Panc1 (cell line): ENCODE results near the gene DEXI. TPM values are rescaled to one million over a fixed set of nuclear protein-coding genes. Genes with fewer than 3 reads are reported as not detected.
"Not testable (repeated sequence)": the region's sequence is repeated elsewhere in the genome, so short reads cannot be mapped to it uniquely, and the experiment has no call there.

ENCODE experiments used
- ATAC-seq: fragments of 200-7000 bp; cut with Tn5 transposase; 2 replicates; pipeline ENCODE4 v1.9.1; 2020; ENCODE audit warnings: mild to moderate bottlenecking, moderate library complexity
- BruUV-seq: library from RNA; stranded (reverse); fragments of 400-500 nt; replicated peaks from 2 replicates; lab custom pipeline; 2021; lab: Mats Ljungman, UMichigan
- CTCF ChIA-PET: fragments of 300-600 bp; sonication (Branson Sonifier 250); formaldehyde crosslinking; loops from one replicate; lab custom pipeline; 2022; ENCODE audit warnings: antibody characterized with exemption; lab: Charles Lee
- POLR2A ChIA-PET: fragments of 300-600 bp; sonication (Branson Sonifier 250); formaldehyde crosslinking; loops from one replicate; lab custom pipeline; 2022; ENCODE audit warnings: antibody characterized with exemption; lab: Charles Lee
- DNase-seq: peaks from one replicate; pipeline ENCODE4 v3.0.0-alpha.2; 2010; ENCODE audit warnings: low read depth, low spot score
- H3K27ac ChIP-seq: 2 replicates; pipeline ENCODE4 v1.5.1; 2011; ENCODE audit warnings: mild to moderate bottlenecking, low read length, inconsistent platforms
- H3K27me3 ChIP-seq: fragments of 200-500 bp; sonication (Bioruptor generic); 2 replicates; pipeline ENCODE4 v1.6.0; 2014; ENCODE audit warnings: low read length, inconsistent platforms; ENCODE audit not compliant: control insufficient read depth, insufficient read depth
- H3K36me3 ChIP-seq: fragments of 200-500 bp; sonication (Bioruptor generic); 2 replicates; pipeline ENCODE4 v1.5.1; 2014; ENCODE audit warnings: inconsistent platforms, mild to moderate bottlenecking, low read length, moderate library complexity; ENCODE audit not compliant: control insufficient read depth, insufficient read depth
- H3K4me1 ChIP-seq: 2 replicates; pipeline ENCODE4 v1.5.1; 2011; ENCODE audit warnings: inconsistent platforms, mild to moderate bottlenecking, low read length, moderate library complexity; ENCODE audit not compliant: control insufficient read depth, insufficient read depth
- H3K4me3 ChIP-seq, 2 experiments: 2 replicates each; pipeline ENCODE4 v1.5.1; 2011 to 2012; ENCODE audit warnings: low read depth in 2 of 2, low read length in 2 of 2, mild to moderate bottlenecking in 2 of 2, inconsistent platforms in 1 of 2, moderate library complexity in 1 of 2
- H3K9me3 ChIP-seq: fragments of 200-500 bp; sonication (Bioruptor generic); 2 replicates; pipeline ENCODE4 v1.5.1; 2014; ENCODE audit warnings: low read depth, mild to moderate bottlenecking, inconsistent platforms, low read length, moderate library complexity; ENCODE audit not compliant: control insufficient read depth, insufficient read depth
- POLR2AphosphoS5 ChIP-seq: IDR thresholded peaks from 2 replicates; pipeline ENCODE4 v1.6.1; 2012; ENCODE audit warnings: mild to moderate bottlenecking, low read depth, low read length, moderate library complexity
- REST ChIP-seq, 2 experiments: IDR thresholded peaks; 2 replicates each; pipeline ENCODE4 v1.6.1; 2011 to 2012; ENCODE audit warnings: low read depth in 2 of 2, control low read depth in 1 of 2, low read length in 1 of 2, mild to moderate bottlenecking in 1 of 2, moderate library complexity in 1 of 2; ENCODE audit not compliant: insufficient read depth in 1 of 2
- SIN3A ChIP-seq: IDR thresholded peaks from 2 replicates; pipeline ENCODE4 v1.6.1; 2012; ENCODE audit warnings: low read depth, mild to moderate bottlenecking, low read length, moderate library complexity, borderline replicate concordance; ENCODE audit not compliant: insufficient read depth
- TCF7L2 ChIP-seq: IDR thresholded peaks from 2 replicates; pipeline ENCODE4 v1.6.1; 2011; ENCODE audit warnings: mild to moderate bottlenecking, low read depth, low read length, inconsistent platforms
- in situ Hi-C: cut with HindIII; loops from 2 replicates; pipeline ENCODE4 v1.10.0; 2016; ENCODE audit warnings: low sequenced_read_pairs, low pct_unique_long_range_greater_than_20kb
- intact Hi-C: fragments of 100-400 bp; cut with micrococcal nuclease; formaldehyde crosslinking; loops from one replicate; pipeline ENCODE4 v1.10.0; 2022; ENCODE audit not compliant: unreplicated experiment
- total RNA-seq: library from RNA; stranded (reverse); gene quantifications from one replicate; pipeline ENCODE4 v1.2.1, GENCODE V29; 2021; ENCODE audit not compliant: unreplicated experiment
- TF ChIP-seq, protein P1 (sequence below): fragments of 450-650 bp; IDR thresholded peaks from 2 replicates; pipeline ENCODE4 v1.5.1; 2017; ENCODE audit warnings: mild to moderate bottlenecking

Gene DEXI
- total RNA-seq, 1 experiment from 2014 or later, result 32.2 TPM

DNA sequence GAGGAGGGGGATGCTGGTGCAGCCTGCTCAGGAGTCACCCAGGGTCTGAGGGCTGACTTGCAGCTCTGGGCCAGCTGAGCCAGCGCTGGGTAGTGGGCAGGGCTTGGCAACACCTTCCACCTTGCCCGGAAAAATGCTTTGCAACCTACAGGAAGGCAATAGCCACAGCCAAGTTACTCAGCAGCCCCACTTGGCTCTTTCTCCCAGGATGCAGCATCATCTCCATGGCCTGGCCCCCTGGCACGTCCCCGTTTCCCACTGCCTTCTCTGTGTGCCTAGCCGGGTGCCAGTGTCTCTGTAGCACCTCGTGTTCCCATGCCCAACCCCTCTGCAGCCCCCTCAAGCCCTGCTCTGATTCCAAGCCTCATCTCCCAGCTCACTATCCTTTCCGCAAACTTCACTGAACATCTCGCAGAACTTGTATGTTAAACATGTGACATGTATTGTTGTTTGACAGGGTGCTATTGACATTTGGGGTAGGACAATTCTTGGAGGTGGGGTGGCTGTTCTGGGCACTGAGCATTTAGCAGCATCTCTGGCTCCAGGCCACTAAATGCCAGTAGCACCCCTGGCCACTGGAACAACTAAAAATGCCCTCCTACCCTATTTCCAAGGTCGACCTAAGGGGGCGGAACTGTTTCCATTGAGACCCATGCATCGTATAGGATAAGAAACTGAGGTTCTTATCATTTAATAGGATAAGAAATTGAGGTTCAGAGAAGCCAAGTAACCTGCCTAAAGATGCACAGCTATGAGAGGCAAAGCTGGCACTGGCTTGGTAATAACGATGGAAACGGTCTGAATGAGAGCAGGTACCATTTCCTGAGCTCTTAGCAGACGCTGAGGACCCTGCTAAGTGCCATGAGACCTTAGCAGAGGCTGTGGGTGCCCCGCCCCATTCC is 12.2 kb downstream of the DEXI start:
- ATAC-seq, result no peak
- ChIA-PET POLR2A (interaction anchor here (0.6 to 0.7 kb wide), 2 partner anchors 99 to 262 kb away, joined by 3 to 6 read pairs; no protein-coding TSS in a partner anchor), CTCF (no interaction called here)
- TF ChIP-seq TCF7L2 (no peak), REST (IDR thresholded peaks at IDR 0.05; ENCODE audit: insufficient read depth in 1 of 2, low read depth in 2 of 2, low read length in 1 of 2) (no peak)
- intact Hi-C loops, result no loop called here
- no peak overlapping the region for H3K27ac ChIP-seq
- DNase-seq, result no peak
- no peaks in the 10 kb centered on the region for H3K4me1 ChIP-seq
- BruUV-seq, result no TSS peak
- H3K36me3 ChIP-seq, result no peaks in the 10 kb centered on the region
- H3K4me3 ChIP-seq, result no peak overlapping the region
- no peaks in the 10 kb centered on the region for H3K9me3 ChIP-seq
- H3K27me3 ChIP-seq, result no peaks in the 10 kb centered on the region
- in situ Hi-C loops, result no loop called here

- H3K4me3 ChIP-seq, intact Hi-C loops, in situ Hi-C loops, H3K27me3 ChIP-seq, BruUV-seq, POLR2A ChIA-PET, H3K4me1 ChIP-seq, ATAC-seq, DNase-seq, H3K36me3 ChIP-seq, H3K9me3 ChIP-seq, H3K27ac ChIP-seq, CTCF ChIA-PET: not testable (repeated sequence)
Observed at GRCh38 chr16:10929097-10929496, 13.2 kb downstream of the DEXI start.

DNA sequence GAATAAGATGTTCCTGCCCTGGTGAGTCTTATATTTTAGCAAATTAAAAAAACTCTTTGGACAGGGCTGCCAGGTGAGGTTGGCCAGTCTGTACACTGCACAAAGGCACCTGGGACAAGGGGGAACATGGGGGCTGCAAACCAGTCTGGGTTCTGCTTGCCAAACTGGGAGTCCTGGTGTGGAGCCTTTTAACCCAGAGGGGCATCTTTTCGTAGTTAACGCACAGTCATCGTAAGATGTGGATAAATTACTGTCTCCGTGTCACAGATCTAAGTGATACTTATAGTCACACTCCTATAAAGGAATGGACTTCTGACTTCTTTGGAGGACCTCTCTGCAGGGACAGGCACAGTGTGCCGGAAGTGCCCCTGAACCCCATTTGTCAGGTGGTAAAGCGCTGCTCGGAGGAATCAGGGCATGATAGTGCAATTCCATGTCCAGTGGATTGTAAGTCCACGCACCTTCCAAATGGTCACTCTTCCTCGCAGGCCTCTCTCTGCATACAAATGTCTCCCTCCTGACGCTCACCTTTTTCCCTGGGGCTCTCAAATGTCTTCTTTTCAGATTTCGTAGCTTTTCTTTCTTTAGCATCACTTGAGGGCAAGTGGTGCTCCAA is 14.7 kb downstream of the DEXI start:
- Histone ChIP-seq H3K4me1 (no peaks in the 10 kb centered on the region), H3K27ac (no peak overlapping the region), H3K36me3 (no peaks in the 10 kb centered on the region), H3K4me3 (no peak overlapping the region), H3K27me3 (no peaks in the 10 kb centered on the region), H3K9me3 (no peaks in the 10 kb centered on the region)
- ChIA-PET POLR2A (no interaction called here), CTCF (interaction anchor here (0.6 kb wide), 1 partner anchor 148 kb away, joined by 6 read pairs; no protein-coding TSS in a partner anchor)
- intact Hi-C loops (no loop called here), in situ Hi-C loops (no loop called here)
- ATAC-seq (no peak), DNase-seq (no peak)
- no TSS peak for BruUV-seq
- TF ChIP-seq REST (IDR thresholded peaks at IDR 0.05; ENCODE audit: insufficient read depth in 1 of 2, low read depth in 2 of 2, low read length in 1 of 2) (no peak), TCF7L2 (no peak), POLR2AphosphoS5 (no peak), SIN3A (no peak)
- TF ChIP-seq, protein P1, sequence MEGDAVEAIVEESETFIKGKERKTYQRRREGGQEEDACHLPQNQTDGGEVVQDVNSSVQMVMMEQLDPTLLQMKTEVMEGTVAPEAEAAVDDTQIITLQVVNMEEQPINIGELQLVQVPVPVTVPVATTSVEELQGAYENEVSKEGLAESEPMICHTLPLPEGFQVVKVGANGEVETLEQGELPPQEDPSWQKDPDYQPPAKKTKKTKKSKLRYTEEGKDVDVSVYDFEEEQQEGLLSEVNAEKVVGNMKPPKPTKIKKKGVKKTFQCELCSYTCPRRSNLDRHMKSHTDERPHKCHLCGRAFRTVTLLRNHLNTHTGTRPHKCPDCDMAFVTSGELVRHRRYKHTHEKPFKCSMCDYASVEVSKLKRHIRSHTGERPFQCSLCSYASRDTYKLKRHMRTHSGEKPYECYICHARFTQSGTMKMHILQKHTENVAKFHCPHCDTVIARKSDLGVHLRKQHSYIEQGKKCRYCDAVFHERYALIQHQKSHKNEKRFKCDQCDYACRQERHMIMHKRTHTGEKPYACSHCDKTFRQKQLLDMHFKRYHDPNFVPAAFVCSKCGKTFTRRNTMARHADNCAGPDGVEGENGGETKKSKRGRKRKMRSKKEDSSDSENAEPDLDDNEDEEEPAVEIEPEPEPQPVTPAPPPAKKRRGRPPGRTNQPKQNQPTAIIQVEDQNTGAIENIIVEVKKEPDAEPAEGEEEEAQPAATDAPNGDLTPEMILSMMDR, result no peak
